K562 (cell line): ENCODE results near the gene SLC2A10. TPM values are rescaled to one million over a fixed set of nuclear protein-coding genes. Genes with fewer than 3 reads are reported as not detected.

Experiments
- ATF6 ChIP-seq: sonication (generic); formaldehyde crosslinking; IDR thresholded peaks from 2 replicates; pipeline ENCODE4 v1.4.0; 2020; ENCODE audit warnings: mild to moderate bottlenecking, missing genetic modification reagents
- CXXC5 ChIP-seq: fragments of 250-450 bp; sonication (Bioruptor Pico); IDR thresholded peaks from 2 replicates; pipeline ENCODE4 v1.8.0; 2022; ENCODE audit warnings: inconsistent platforms, mild to moderate bottlenecking, moderate library complexity
- HDGF ChIP-seq: fragments of 450-650 bp; IDR thresholded peaks from 2 replicates; pipeline ENCODE4 v1.6.1; 2016
- ZNF407 ChIP-seq: fragments of 450-650 bp; IDR thresholded peaks from 2 replicates; pipeline ENCODE4 v1.6.1; 2016; ENCODE audit warnings: low read depth
- ZNF778 ChIP-seq: fragments of 450-650 bp; formaldehyde crosslinking; IDR thresholded peaks from 2 replicates; pipeline ENCODE4 v1.4.0; 2020; ENCODE audit warnings: mild to moderate bottlenecking, moderate library complexity
- polyA plus RNA-seq, 8 experiments: library from polyadenylated mRNA; depleted of rRNA in 4 of 8; stranded (reverse) in 5 of 8; unstranded in 3 of 8; fragments of >200 nt; fragmentation: Nextera tagmentation in 2 of 8; fragmentation: Illumina TruSeq in 1 of 8; extraction: Ambion mirVana in 2 of 8; extraction: Trizol in 1 of 8; gene quantifications; 2 replicates each; pipeline versions ENCODE4 v1.2.1 to v1.2.3, GENCODE V29; 2011 to 2014; ENCODE audit warnings: inconsistent platforms in 1 of 8, missing spikeins in 1 of 8
- total RNA-seq, 7 experiments: library from RNA; depleted of rRNA in 6 of 7; stranded (reverse); fragments of >200 nt in 6 of 7; fragmentation: Illumina TruSeq in 2 of 7; extraction: Trizol in 2 of 7; gene quantifications; 2 replicates each; pipeline versions ENCODE4 v1.2.1 to v1.2.3, GENCODE V29; 2011 to 2021; ENCODE audit warnings: low replicate concordance in 1 of 7

SLC2A10 gene
- total and polyA plus RNA-seq, 9 of the 15 experiments (the other 6 are each of a cell fraction or from before 2014, with no cell fraction given) = 0.01 to 1.8 (median 0.10) TPM

- no peak for TF ChIP-seq ZNF407
- TF ChIP-seq CXXC5 (CRISPR knock-in tag) = no peak
- no peak for TF ChIP-seq ATF6 (CRISPR knock-in tag)
- TF ChIP-seq ZNF778 (CRISPR knock-in tag) = no peak
- TF ChIP-seq HDGF = no peak
These were observed 7.9 kb upstream of the SLC2A10 start (continued) for GRCh38 chr20:46701556-46701955.
